Gastrocnemius medialis (tissue), 4 donors: ENCODE measurements around the gene C2orf49. TPM values are rescaled to one million over a fixed set of nuclear protein-coding genes. Genes with fewer than 3 reads are reported as not detected.
"Not testable (repeated sequence)": the region's sequence is repeated elsewhere in the genome, so short reads cannot be mapped to it uniquely, and the experiment has no call there.

Source experiments
- ATAC-seq, 2 donors: fragments of 150-250 bp; one replicate each; pipeline ENCODE4 v1.9.1; 2016
- DNase-seq, 2 donors: peaks; one replicate each; pipeline ENCODE4 v3.0.0-alpha.2; 2019
- H3K27ac ChIP-seq, 4 donors: fragments of 200-600 bp; sonication (generic); 1 replicate in 1 of 4; 2 replicates in 3 of 4; pipeline ENCODE4 v1.5.1; 2016 to 2018; ENCODE audit warnings: mild to moderate bottlenecking in 2 of 4, moderate library complexity in 1 of 4
- H3K27me3 ChIP-seq, 3 donors: fragments of 200-600 bp; sonication (generic) in 2 of 3; 1 replicate in 1 of 3; 2 replicates in 2 of 3; pipeline versions ENCODE4 v1.5.1 to v1.6.0; 2016 to 2019; ENCODE audit warnings: mild to moderate bottlenecking in 1 of 3, moderate library complexity in 1 of 3
- H3K36me3 ChIP-seq, 2 donors: fragments of 200-600 bp; sonication (generic) in 1 of 2; one replicate each; pipeline ENCODE4 v1.5.1; 2017 to 2018
- H3K4me1 ChIP-seq, 2 donors: fragments of 200-600 bp; sonication (generic) in 1 of 2; one replicate each; pipeline ENCODE4 v1.5.1; 2016 to 2017; ENCODE audit warnings: mild to moderate bottlenecking in 2 of 2
- H3K4me3 ChIP-seq, 4 donors: fragments of 200-600 bp; sonication (generic) in 3 of 4; 1 replicate in 1 of 4; 2 replicates in 3 of 4; pipeline ENCODE4 v1.5.1; 2016 to 2019; ENCODE audit warnings: mild to moderate bottlenecking in 2 of 4
- H3K9me3 ChIP-seq, 3 donors: fragments of 200-600 bp; sonication (generic) in 2 of 3; 1 replicate in 1 of 3; 2 replicates in 2 of 3; pipeline ENCODE4 v1.5.1; 2016 to 2019
- POLR2A ChIP-seq, 2 donors: fragments of 450-650 bp; IDR thresholded peaks; one replicate each; pipeline ENCODE4 v1.6.1; 2017; ENCODE audit warnings: antibody characterized with exemption in 2 of 2, mild to moderate bottlenecking in 2 of 2, moderate library complexity in 2 of 2
- in situ Hi-C, 4 donors: fragments of 200-750 bp; cut with MboI; loops; one replicate each; pipeline versions ENCODE4 v1.15.0 to v1.8.0; 2017; ENCODE audit warnings: low sequenced_read_pairs in 4 of 4
- intact Hi-C: fragments of 100-400 bp; cut with DNase I; formaldehyde crosslinking; loops from one replicate; pipeline ENCODE4 v1.15.1; 2023; ENCODE audit warnings: low total_unique reads
- total RNA-seq, 4 donors: library from RNA; depleted of rRNA; stranded (reverse); fragments of >200 nt; gene quantifications; one replicate each; pipeline versions ENCODE4 v1.1.0 to v1.2.3, GENCODE V29; 2016
- TF ChIP-seq, protein P1 (sequence below), 5 experiments: fragments of 450-650 bp in 3 of 5; fragments of 200-600 bp in 2 of 5; sonication (generic) in 2 of 5; IDR thresholded peaks in 4 of 5; conservative IDR thresholded peaks in 1 of 5; 1 replicate in 4 of 5; 2 replicates in 1 of 5; pipeline ENCODE4 v1.5.1; 2016 to 2019; ENCODE audit warnings: antibody characterized with exemption in 5 of 5, mild to moderate bottlenecking in 3 of 5, moderate library complexity in 3 of 5

Gene C2orf49
- total RNA-seq, 4 donors from 2014 or later: 12.8 to 26.7 (median 18.6) TPM

DNA sequence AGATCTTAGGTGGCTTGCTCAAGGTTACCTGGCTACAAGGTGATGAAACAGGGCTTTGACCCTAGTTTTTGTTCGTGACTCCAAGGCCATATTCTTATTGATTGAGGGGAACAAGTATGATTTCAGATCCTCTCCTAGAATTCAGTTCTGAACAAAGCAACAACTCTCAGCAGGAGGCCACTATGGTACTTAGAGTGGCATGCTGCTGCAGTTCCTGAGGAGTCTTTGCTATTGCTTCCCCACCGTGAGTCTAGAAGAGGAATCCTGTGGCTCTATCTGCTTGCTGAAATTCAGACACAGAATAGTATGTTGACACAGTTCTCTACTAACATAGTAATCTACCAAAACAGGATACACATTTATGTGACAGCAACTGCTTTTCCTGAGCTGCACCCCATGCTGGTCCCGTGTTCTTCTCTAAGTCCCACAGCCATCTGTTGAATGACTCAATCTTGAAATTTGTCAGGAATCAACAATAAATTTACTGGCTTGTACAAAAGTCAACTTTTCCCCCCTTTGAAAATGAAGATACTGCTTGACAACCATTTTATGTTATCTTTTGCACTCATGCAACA lies 11.9 kb upstream of the C2orf49 start:
- TF ChIP-seq, protein P1, sequence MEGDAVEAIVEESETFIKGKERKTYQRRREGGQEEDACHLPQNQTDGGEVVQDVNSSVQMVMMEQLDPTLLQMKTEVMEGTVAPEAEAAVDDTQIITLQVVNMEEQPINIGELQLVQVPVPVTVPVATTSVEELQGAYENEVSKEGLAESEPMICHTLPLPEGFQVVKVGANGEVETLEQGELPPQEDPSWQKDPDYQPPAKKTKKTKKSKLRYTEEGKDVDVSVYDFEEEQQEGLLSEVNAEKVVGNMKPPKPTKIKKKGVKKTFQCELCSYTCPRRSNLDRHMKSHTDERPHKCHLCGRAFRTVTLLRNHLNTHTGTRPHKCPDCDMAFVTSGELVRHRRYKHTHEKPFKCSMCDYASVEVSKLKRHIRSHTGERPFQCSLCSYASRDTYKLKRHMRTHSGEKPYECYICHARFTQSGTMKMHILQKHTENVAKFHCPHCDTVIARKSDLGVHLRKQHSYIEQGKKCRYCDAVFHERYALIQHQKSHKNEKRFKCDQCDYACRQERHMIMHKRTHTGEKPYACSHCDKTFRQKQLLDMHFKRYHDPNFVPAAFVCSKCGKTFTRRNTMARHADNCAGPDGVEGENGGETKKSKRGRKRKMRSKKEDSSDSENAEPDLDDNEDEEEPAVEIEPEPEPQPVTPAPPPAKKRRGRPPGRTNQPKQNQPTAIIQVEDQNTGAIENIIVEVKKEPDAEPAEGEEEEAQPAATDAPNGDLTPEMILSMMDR (IDR thresholded peaks at IDR 0.05 in 4 of 5, conservative IDR thresholded peaks at IDR 0.05 in 1 of 5): no peak
- no peak for TF ChIP-seq POLR2A (IDR thresholded peaks at IDR 0.05)
- intact Hi-C loops (no loop called here), in situ Hi-C loops (no loop called here)
- peaks cover 24 to 32% of the 10 kb centered on the region in 2 donors for H3K4me1 ChIP-seq
- H3K36me3 ChIP-seq: no peaks in the 10 kb centered on the region
- no peak overlapping the region for H3K4me3 ChIP-seq
- H3K9me3 ChIP-seq: no peaks in the 10 kb centered on the region
- H3K27ac ChIP-seq: no peak overlapping the region
- H3K27me3 ChIP-seq: no peaks in the 10 kb centered on the region
- no peak for ATAC-seq
- no peak for DNase-seq

DNA sequence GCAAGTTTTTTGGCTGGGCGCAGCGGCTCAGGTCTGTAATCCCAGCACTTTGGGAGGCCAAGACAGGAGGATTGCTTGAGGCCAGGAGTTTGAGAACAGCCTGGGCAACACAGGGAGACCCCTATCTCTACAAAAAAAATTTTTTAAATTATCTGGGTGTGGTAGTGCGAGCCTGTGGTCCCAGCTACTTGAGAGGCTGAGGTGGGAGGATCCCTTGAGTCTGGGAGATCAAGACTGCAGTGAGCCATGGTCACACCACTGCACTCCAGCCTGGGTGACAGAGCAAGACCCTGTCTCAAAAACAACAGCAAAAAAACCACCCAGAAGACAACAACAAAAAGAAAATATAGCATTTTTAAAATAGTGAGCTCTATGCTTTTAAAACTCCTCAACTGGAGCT lies 10.1 kb upstream of the C2orf49 start:
- H3K4me1 ChIP-seq: peaks cover 25 to 27% of the 10 kb centered on the region in 2 donors
- in situ Hi-C loops, ATAC-seq, H3K9me3 ChIP-seq, H3K27ac ChIP-seq, H3K36me3 ChIP-seq, DNase-seq, H3K27me3 ChIP-seq, H3K4me3 ChIP-seq, intact Hi-C loops: not testable (repeated sequence)

DNA sequence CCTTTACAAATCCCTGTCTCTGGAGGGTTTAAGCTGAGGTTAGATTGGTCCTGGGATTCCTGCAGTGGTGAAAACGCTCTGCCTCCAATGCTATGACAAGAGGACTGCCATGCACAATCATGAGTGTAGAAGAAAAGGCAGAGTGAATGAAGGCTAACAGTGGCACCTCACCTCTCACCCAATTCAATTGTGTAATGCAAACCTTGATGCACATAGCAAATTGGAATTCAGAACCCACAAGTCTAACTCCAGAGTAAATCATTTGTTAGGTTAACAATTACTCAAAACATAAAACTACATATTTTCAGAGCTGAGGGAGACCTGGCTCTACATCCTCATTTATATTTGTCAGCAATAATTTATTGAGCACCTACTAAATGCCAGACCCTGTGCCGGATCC lies 9.7 kb upstream of the C2orf49 start:
- no peaks in the 10 kb centered on the region for H3K36me3 ChIP-seq
- DNase-seq (no peak), ATAC-seq (no peak)
- intact Hi-C loops (no loop called here), in situ Hi-C loops (no loop called here)
- TF ChIP-seq, protein P1 (IDR thresholded peaks at IDR 0.05 in 4 of 5, conservative IDR thresholded peaks at IDR 0.05 in 1 of 5): no peak
- no peak for TF ChIP-seq POLR2A (IDR thresholded peaks at IDR 0.05)
- H3K27ac ChIP-seq: peak overlapping the region; percentile 78 to 84 (median 82)
- peaks cover 25 to 27% of the 10 kb centered on the region in 2 donors for H3K4me1 ChIP-seq
- H3K9me3 ChIP-seq: no peaks in the 10 kb centered on the region
- no peak overlapping the region for H3K4me3 ChIP-seq
- no peaks in the 10 kb centered on the region for H3K27me3 ChIP-seq

DNA sequence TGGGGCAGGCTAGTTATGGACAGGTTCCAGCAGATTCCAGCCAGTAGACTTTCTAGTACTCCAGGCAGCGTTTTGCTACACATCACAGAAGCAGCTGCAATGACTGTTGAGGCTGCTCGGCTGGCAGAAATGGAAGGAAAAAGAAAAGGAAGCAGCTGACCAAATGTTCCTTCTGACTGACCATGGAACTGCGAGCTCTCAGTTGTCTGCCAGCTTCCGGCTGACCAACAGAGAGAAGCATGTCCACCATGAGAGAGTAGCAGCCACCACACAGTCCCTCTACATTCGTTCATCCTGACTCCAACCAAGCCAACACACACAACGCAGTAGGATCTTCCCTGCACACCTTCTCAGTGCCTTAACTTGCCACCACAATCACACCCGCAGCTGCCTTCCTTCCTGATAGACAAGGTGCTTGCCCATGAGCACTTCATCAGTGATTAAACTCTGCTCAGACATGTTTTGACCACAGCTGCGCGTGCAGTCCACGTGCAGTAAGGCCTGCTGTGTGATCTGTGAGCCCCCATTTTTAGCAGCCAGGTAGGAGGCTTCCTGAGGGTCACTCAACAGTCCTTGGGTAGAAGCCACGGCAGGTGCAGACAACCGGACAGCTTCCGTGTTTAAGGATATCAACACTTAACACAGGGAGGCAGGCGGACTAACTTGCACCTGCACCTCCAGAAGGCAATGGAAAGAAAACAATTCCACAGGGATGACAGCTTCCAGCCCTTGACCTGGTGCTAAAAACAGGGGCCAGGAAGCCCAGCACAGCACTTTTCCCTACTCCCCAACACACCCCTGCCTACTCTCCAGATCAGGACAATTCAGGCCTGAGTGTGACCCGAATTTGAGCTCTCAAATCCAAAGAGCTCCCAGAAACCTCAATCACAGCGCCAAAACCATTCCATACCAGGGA lies 8.8 kb upstream of the C2orf49 start:
- TF ChIP-seq, protein P1 (IDR thresholded peaks at IDR 0.05 in 4 of 5, conservative IDR thresholded peaks at IDR 0.05 in 1 of 5): no peak
- no peak for TF ChIP-seq POLR2A (IDR thresholded peaks at IDR 0.05)
- H3K9me3 ChIP-seq: no peaks in the 10 kb centered on the region
- intact Hi-C loops (no loop called here), in situ Hi-C loops (no loop called here)
- peak overlapping the region; percentile 78 to 84 (median 82) for H3K27ac ChIP-seq
- DNase-seq (peak; percentile 29 to 36), ATAC-seq (peak; percentile 55 to 71)
- H3K4me3 ChIP-seq: peak overlapping the region; percentile 63 to 68 (median 67)
- H3K4me1 ChIP-seq: peaks cover 25 to 27% of the 10 kb centered on the region in 2 donors
- H3K27me3 ChIP-seq: no peaks in the 10 kb centered on the region
- no peaks in the 10 kb centered on the region for H3K36me3 ChIP-seq

DNA sequence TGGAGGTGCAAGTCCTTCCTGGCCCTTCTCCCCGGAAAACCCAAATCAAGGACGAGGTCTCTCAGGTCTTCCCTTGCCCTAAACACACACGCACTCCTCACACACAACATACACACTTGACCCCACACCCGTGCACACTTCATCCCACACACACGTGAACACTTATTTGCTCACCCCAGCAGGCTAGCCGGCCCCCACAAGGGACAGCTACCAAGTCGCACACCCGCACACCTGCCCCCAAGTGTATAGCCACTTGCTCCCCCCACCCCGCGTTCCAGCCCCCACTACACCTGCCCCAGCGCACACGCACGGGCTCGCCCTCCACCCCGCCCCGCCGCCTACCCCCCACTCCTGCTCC lies 8.2 kb upstream of the C2orf49 start:
- peak; percentile 17 to 24 for ATAC-seq

More for the DNA sequence above, 8.2 kb upstream of the C2orf49 start:
- Histone ChIP-seq H3K27ac (peak overlapping the region; percentile 78 to 84 (median 82)), H3K4me3 (peak overlapping the region; percentile 63 to 68 (median 67)), H3K9me3 (no peaks in the 10 kb centered on the region), H3K27me3 (no peaks in the 10 kb centered on the region), H3K4me1 (peaks cover 22 to 27% of the 10 kb centered on the region in 2 donors), H3K36me3 (no peaks in the 10 kb centered on the region)
- intact Hi-C loops: no loop called here
- in situ Hi-C loops: no loop called here
- DNase-seq: peak in 1 of 2 donors; percentile 20
- TF ChIP-seq, protein P1 (IDR thresholded peaks at IDR 0.05 in 4 of 5, conservative IDR thresholded peaks at IDR 0.05 in 1 of 5): no peak
- TF ChIP-seq POLR2A (IDR thresholded peaks at IDR 0.05): no peak
